Brain pericyte (primary cell): ENCODE results near the gene EMD.
A peak's percentile ranks its signal among the peaks of the same experiment; 100 is the strongest.
"Not testable (repeated sequence)": the region's sequence is repeated elsewhere in the genome, so short reads cannot be mapped to it uniquely, and the experiment has no call there.

Experiments used
- DNase-seq: peaks from one replicate; pipeline ENCODE4 v3.0.0-alpha.2; 2012; ENCODE audit warnings: low read depth, low spot score

The EMD gene

DNA sequence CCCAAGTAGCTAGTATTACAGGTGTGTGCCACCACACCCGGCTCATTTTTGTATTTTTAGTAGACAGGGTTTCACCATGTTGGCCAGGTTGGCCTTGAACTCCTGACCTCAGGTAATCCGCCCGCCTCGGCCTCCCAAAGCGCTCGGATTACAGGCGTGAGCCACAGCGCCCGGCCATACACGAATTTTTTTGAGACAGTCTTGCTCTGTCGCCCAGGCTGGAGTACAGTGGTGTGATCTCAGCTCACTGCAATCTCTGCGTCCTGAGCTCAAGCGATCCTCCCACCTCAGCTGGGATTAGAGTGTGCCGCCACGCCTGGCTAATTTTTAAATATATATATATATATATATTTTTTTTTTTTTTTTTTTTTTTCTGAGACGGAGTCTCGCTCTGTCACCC lies 17.3 kb downstream of the EMD start:
- not testable (repeated sequence) for DNase-seq

DNA sequence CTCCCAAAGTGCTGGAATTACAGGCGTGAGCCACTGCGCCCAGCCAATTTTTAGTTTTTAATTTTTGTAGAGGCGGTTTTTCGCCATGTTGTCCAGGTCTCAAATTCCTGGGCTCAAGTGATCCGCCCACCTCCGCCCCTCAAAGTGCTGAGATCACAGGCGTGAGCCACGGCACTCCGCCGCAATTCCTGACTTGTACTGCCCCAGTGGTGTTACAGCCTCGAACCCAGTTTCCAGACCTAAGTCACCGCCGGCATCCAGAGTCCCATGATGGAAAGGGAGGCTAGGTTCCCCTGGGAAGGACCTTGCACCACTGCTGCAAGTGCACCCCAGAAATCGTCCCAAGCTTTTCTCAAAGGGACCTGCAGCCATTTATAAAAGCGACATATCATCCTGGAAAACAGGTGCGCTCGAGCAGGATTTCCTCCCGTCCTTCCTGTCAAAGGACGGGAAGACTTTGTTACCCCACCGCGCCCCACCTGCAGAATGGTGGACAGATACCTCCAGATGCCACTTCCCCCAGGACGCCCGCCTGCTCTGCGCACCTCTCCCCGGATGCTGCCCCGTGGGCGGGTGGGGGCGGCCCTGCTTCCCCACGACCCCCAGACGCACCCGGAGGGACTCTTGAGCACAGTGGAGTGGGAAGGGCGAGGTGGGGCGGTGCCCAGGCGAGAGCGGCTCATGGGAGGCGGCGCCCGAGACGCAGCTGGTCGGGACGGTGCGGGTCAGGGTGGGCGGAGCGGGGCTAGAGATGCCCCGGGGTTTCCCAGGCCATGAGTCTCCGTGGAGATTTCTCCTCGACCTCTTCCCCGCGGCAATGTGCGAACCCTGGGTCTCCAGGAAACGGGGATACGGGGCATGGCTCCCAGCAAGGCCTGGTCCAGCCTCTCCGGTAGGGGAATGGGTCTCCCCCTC lies 18.1 kb downstream of the EMD start:
- DNase-seq: no peak

DNA sequence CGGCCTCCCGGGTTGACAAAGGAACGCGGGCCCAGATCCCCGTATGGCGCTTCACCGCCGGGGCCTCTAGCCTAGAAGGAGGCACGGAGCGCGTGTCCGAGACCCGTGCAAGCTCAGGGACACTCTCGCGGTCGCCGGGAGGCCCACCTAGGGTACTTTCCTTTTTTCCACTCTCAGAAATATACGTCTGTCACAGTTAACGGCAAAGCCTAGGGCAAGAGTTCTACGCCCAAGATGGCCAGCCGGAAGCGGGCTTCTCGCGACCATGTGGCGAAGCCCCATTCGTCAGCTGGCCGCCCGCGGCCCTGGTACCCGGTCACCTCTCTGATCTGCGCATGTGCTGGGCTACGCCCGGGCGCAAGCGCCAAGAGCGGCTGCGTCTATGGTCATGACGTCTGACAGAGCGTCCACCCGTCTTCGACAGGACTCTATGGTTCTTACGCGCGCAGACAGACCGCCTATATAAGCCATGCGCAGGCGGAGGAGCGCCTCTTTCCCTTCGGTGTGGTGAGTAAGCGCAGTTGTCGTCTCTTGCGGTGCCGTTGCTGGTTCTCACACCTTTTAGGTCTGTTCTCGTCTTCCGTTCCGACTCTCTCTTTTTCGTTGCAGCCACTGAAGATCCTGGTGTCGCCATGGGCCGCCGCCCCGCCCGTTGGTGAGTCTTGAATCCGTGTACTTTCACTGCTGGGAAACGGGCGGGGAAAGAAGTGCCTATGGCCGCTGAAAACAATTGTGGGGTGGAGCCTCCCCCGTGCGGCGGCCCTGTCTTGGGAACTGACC lies 19.0 kb downstream of the EMD start, which contains the start of gene RPL10:
RPL10 (plus strand) TSS at position 490 of the 780 bp plus-strand sequence; CDS start at position 633, 143 bp downstream.
- DNase-seq: peak; percentile 91

DNA sequence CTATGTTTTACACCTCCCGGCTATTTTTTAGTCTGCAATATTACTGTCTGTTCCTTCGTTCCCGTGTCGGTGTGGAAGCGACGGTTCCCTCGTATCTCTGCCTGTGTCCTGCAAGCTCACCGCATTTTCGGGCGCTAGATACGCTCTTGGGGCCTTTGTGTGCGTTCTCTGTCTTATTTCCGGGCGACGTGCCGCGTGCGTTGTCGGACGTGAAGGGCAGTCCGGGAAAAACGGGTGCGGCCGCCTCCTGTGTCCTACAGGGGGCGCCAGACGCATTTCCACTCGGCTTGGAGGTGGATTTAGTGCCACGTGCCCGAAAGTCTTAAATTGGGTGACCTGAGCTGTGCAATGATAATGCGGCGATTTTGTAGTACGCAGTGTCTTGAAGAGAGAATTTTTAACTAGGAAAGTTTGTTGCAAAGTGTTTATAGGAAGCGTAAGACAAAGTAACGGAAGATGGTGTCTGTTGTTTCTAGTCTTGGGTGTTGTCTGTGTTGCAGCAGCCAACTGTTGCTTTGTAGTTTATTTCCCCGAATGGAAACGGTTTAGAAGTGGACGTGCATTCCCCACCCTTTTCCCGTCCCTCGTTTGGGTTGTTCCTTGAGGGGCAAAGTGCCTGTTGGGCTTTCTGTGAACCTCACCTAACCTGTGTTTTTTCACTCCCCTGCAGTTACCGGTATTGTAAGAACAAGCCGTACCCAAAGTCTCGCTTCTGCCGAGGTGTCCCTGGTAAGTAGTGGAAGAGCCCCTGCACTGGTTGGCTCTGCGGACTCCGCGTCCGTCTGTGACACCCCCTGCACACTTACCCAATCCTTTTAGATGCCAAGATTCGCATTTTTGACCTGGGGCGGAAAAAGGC lies 19.8 kb downstream of the EMD start:
- peak; percentile 55 for DNase-seq

DNA sequence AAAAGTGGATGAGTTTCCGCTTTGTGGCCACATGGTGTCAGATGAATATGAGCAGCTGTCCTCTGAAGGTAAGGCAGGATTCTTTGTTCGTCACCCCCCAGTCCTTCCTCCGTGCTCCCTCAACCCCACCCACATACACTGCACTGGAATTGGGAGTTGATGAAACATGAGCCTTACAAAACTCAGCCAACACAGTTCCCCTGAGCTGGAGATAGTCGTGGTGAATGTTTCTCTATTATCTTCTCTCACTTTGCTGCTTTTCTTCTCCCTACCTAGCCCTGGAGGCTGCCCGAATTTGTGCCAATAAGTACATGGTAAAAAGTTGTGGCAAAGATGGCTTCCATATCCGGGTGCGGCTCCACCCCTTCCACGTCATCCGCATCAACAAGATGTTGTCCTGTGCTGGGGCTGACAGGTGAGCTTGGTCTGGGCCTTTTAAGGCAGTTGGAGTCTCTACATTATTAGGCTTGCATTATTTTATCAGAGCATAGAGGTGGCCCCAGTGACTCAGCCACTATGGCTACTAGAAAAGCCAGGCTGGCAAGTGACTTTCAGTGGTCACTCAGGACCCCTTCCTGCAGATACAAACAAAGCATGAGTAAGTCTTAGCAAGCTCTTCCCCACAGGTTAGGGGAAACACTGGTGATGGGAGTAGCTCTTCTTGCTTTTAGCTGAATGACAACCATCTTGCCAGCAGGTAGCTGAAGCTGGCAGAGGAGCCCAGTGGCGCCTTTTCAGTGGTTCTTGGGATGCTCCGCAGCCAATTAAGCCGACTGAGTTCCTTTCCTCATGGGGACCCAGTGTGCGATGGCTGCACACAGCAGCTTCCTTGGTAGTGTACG lies 20.7 kb downstream of the EMD start:
- no peak for DNase-seq

DNA sequence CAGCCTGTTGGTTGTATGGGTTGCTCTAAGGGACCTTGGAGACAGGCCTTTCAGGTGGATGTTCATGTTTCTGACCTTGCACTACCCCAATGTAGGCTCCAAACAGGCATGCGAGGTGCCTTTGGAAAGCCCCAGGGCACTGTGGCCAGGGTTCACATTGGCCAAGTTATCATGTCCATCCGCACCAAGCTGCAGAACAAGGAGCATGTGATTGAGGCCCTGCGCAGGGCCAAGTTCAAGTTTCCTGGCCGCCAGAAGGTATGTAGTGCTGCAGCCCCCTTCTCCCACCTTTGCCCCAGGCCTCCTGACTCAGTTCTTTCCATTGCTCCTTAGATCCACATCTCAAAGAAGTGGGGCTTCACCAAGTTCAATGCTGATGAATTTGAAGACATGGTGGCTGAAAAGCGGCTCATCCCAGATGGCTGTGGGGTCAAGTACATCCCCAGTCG lies 21.3 kb downstream of the EMD start:
- DNase-seq: not testable (repeated sequence)

DNA sequence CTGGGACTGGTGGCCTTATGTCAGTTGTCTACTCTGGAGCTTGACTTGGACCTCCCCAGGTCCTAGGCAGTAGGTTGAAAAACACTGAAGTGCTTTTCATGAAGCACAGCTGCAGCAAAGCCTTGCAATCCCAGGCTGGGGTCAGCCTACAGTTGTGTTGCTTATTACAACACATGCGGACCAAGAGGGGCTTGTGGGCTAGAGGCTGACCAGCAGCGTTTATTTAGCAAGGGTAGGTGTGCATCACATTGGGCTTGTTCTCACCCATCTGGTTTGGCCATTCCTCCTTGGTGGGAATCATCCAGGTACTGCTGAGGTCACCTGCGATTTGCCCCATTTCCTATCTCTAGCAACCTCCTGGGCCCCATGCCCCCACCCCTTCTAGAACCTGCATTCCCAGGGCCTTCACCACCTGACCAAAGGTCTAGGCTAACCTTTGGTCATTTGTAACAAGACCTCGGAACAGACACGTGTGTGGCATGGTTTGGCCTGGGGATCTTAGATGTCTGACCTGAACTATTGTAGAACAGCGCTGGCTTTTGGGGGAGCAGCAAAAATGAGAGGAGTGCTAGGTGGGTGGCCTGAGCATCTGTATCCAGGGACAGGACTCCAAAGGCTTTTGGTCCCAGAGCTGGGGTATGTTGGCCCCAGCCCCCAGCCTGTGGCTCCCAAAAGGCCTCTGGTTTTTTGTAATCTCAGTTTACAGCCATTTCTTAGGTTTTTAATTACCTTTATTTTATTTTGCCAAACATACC lies 22.1 kb downstream of the EMD start:
- no peak for DNase-seq

DNA sequence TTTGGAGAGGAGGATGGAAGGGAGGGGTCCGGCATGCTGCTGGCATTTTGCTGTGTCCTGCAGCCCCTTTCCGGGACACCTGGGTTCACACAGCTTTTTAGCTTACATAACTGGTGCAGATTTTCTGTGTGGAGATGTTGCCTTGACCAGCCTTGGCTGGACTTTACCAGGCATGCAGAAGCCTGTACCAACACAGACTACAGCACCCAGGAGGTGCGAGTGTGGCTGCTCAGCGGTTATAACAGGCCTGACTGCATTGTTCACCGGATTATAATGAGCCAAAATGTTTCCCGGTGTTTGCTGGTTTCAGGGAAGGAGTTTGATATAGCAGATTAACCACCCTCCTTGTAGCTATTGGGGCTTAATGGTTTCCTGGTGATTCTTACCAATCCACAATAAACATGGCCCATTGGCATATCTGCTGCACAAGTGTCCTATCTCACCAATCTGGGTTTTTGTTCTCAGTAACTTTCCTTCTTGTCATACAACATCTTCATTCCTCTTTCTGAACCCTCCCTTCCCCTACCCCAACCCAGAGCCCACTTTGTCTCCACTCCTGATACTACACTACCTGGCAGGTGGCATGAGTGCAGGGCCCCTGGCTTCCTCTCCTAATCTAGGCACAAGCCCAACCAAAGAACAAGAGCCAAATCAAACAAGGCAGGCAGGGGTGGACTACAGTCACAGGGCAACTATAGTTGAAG lies 23.0 kb downstream of the EMD start:
- DNase-seq: no peak

DNA sequence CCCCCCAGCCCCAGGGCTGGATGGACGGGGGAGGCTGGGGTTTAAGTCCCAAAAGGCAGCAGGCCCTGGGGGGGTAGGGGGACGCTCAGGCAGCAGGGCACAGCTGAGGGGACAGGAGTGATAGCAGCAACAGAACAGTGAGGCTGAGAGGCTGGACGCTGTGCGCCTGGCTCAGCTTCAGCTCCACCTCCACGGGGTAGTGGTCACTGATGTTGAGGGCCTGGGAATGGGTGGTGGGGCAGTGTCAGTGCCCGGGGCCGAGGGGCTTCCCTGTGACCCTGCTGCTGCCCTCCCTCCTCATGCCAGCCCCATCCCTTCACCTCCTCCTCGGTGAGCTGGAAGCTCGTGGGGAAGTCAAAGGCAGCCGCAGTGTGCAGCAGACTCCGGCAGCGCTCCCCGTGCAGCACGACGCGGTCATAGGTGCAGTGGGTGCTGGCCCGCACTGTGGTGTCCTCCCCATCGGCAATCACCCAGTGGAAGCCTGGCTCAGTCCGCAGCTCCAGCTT lies 23.6 kb downstream of the EMD start:
- DNase-seq: no peak

DNA sequence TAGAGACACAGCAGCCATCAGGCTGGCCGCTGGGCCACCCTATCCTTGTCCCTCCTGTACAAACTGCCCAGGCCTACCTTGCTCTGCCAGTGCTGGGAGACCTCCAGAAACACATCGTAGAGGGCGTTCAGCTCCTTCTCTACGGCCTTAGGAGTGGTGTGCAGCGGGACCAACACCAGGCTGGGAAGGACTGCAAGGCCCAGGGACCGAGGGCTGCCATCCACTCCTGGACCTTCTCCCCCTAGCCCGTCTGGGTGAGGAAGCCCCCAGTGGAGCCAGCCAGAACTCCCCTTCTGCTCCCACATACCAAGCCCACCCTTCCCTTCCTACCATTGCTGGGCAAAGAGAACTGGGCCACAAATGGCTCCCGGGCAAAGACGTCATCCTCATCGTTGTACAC lies 24.1 kb downstream of the EMD start:
- DNase-seq: no peak

DNA sequence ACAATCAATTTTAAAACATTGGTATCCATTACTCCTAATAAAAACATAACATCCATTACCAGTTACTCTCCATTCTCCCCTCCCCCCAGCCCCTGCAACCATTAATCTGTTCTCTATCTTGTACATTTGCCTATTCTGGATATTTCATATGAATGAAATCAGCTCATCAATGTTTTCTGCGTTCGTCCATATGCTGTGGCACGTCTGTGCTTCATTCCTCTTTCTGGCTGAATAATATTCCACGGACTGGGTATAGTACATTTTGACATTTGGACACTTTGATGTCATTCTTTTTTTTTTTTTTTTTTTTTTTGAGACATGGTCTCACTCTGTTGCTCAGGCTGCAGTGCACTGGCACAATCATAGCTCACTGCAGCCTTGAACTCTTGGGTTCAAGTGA lies 24.8 kb downstream of the EMD start:
- no peak for DNase-seq

DNA sequence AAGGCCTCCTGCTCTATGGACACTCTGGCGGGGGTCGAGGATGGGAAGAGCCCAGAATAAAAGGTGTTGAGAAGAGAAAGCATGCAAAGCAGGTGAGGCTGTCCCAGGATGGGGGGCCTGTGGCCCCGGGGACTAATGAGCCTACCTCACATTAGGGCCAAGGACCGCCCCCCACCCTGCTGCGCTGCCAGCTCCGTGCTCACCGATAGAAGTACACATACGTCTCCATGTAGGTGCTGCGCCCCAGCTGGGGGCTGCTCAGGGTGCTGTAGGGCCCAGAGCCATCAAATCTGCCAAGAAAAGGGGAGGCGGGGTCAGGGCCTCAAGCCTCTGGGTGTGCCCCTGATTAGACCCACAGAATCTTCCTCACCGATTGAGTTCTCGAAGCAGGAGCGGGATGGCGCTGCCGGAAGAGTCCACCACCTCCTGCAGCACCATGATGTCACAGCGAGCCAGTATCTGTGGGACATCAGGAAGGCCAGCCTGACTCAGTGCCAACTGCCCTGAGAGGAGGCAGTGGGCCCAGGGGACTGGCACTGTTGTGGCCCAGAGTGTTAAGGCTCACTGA lies 25.6 kb downstream of the EMD start:
- DNase-seq: no peak

DNA sequence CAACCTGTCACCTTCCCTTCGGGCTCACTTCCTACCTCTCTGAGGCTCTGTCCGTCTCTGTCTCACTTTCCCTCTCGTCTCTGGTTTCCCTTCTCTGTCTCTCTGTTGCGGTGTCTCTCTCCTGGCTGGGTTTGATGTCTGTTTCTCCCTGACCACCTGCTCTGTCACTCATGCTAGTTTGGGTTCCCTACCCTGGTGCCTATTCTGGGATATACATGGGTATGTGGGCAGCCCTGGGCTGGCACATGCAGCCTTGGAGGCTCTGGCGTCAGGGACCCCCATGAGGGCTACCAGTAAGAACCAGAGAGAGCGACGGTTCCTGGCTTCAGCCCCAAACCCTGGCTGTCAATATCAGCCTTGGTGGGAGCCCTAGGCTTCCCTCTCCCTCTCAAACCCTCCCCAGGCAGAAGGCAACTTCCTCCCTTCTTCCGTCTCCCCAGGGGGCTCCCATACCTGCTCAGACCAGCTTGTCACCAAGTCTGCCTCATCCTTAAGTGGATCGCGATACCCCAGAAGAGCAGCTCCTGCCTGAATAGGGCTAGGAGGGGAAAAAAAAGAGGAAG lies 29.6 kb downstream of the EMD start:
- no peak for DNase-seq

DNA sequence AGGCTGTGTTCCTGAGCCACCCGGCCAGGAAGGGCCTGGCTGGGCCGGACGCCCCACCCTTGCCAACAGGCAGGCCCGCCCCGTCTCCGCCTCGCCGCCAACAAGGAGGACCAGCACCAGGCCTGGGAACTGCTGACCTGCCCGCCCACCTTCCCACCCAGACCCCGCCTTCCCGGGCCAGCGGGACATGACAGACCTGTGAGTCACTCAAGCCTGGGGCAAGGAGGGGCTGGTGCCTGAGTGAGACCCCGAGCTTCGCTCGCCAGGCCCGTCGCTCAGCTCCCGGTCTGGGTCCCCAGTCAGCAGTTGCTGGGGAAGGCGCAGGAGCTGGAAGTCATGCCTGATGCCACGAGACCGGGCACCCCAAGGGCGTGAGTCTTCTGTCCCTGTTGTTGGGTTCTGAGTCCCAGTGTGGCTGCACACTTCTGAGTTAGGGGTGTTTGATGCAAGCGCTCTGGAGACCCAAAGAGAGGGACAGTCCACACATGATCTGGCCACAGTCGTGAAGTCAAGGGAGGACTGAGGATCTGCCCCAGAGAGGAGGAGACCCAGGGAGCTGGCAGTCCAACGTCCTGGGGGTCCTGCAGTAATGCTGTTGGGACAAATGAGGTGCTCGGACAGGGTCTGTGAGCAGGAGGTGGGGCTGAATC lies 30.3 kb downstream of the EMD start, which contains the start of gene DNASE1L1:
DNASE1L1 (minus strand) TSS at position 33 of the 650 bp plus-strand sequence. CDS start 3,686 bp downstream, outside the sequence.
- DNase-seq: no peak

DNA sequence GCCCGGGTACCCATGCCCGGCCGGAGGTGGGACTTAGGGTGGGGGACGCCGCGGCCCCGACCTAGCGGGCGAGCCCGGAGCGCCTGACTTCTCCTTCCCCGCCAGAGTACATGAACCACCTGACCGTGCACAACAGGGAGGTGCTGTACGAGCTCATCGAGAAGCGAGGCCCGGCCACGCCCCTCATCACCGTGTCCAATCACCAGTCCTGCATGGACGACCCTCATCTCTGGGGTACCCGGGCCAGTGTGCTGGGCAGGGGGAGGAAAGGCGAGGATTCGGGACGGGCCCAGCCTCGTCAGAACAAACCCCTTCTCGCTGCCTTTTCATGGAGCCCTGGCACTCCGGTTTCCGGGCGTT lies 32.9 kb downstream of the EMD start:
- DNase-seq: no peak

DNA sequence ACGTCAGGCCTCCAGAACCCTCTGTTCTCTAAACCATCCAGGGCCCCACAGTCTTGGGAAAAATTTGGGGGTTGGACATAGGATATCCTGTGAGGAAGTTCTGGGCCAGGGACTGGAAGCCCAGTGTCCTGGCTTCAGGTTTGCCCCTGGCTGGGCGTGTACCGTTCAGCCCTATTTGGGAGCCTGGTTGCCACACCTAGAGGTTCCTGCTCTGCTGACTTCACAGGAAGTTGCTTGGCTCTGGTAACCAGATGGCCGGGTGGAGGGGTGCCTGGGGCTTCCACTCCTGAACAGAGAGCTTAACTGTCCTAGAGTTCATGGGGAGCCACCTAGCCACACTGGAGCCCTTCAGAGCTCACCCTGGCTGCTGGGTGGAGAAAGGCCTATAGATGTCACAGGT lies 33.4 kb downstream of the EMD start:
- DNase-seq: no peak

DNA sequence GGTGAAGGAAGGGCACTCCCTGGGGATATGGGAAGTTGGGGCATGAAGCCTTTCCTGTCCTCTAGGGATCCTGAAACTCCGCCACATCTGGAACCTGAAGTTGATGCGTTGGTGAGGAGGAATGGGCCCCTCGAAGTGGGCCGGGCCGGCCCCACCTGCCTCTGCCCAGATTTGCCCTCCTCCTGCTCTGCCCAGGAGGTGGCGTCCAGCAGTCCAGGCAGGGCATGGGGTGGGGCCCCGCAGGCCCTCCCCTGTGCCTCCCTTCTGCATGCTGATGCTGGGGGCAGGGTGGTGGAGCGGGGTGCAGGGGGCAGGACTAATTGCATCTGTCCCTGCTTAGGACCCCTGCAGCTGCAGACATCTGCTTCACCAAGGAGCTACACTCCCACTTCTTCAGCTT lies 34.0 kb downstream of the EMD start:
- DNase-seq: no peak

DNA sequence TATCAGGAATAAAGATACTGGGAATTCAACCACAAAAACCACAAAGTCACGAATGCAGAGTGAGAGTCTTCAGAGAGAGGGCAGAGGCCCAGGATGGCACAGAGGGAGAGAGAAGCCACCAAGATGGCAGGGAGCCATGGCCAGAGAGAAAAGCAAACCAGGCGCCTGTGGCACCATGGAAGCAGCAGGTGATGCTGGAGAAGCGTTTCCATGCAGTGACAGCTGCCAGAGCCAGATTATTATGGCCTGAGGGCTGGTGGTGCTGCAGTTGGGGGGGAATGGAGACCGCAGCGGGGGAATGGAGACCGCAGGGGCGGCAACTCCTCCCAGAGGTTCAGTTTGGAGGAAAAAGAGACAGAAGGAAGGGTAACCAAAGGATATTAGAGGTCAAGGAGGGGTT lies 38.1 kb downstream of the EMD start:
- DNase-seq: no peak
